H9 (cell line): ENCODE data around the gene EPHA10. TPM values are rescaled to one million over a fixed set of nuclear protein-coding genes. Genes with fewer than 3 reads are reported as not detected.

Experiments used
- DNase-seq: peaks from one replicate; pipeline ENCODE4 v3.0.0-alpha.2; 2017
- H2AFZ ChIP-seq: one replicate; pipeline ENCODE4 v1.6.1; 2013; ENCODE audit warnings: mild to moderate bottlenecking, low read length, control low read depth, moderate library complexity
- H2AK5ac ChIP-seq: 2 replicates; pipeline ENCODE4 v1.6.1; 2013; ENCODE audit warnings: low read length, control low read depth, mixed read lengths; ENCODE audit not compliant: insufficient read length
- H2BK120ac ChIP-seq: one replicate; pipeline ENCODE4 v1.6.1; 2013; ENCODE audit warnings: low read depth, mild to moderate bottlenecking, low read length, control low read depth, inconsistent platforms; ENCODE audit not compliant: poor library complexity, severe bottlenecking
- H2BK12ac ChIP-seq: 2 replicates; pipeline ENCODE4 v1.6.1; 2013; ENCODE audit warnings: low read length, control low read depth, mixed read lengths, low read depth; ENCODE audit not compliant: insufficient read length
- H2BK15ac ChIP-seq: 2 replicates; pipeline ENCODE4 v1.6.1; 2013; ENCODE audit warnings: low read depth, low read length, control low read depth
- H2BK20ac ChIP-seq: one replicate; pipeline ENCODE4 v1.6.1; 2013; ENCODE audit warnings: low read depth, mild to moderate bottlenecking, low read length, control low read depth, inconsistent platforms; ENCODE audit not compliant: poor library complexity, severe bottlenecking
- H2BK5ac ChIP-seq: 2 replicates; pipeline ENCODE4 v1.6.1; 2013; ENCODE audit warnings: low read length, control low read depth, mixed read lengths; ENCODE audit not compliant: insufficient read length
- H3K14ac ChIP-seq: 2 replicates; pipeline ENCODE4 v1.6.1; 2013; ENCODE audit warnings: low read length, control low read depth; ENCODE audit not compliant: insufficient read depth
- H3K18ac ChIP-seq: 2 replicates; pipeline ENCODE4 v1.6.1; 2013; ENCODE audit warnings: low read depth, mild to moderate bottlenecking, mixed read lengths, low read length, control low read depth; ENCODE audit not compliant: insufficient read length
- H3K23ac ChIP-seq: 2 replicates; pipeline ENCODE4 v1.6.1; 2013; ENCODE audit warnings: low read length, control low read depth, mixed read lengths, low read depth; ENCODE audit not compliant: insufficient read length
- H3K23me2 ChIP-seq: 2 replicates; pipeline ENCODE4 v1.6.1; 2013; ENCODE audit warnings: low read depth, mild to moderate bottlenecking, mixed read lengths, low read length, control low read depth; ENCODE audit not compliant: insufficient read length, poor library complexity, severe bottlenecking
- H3K27ac ChIP-seq: 2 replicates; pipeline ENCODE4 v1.5.1; 2013; ENCODE audit warnings: low read length, control low read depth, mixed read lengths, low read depth; ENCODE audit not compliant: insufficient read length
- H3K27me3 ChIP-seq: 2 replicates; pipeline ENCODE4 v1.6.1; 2013; ENCODE audit warnings: low read length, control low read depth, inconsistent platforms; ENCODE audit not compliant: insufficient read depth
- H3K4ac ChIP-seq: 2 replicates; pipeline ENCODE4 v1.6.1; 2013; ENCODE audit warnings: low read depth, mild to moderate bottlenecking, control low read depth, inconsistent platforms, low read length, moderate library complexity
- H3K4me1 ChIP-seq: 2 replicates; pipeline ENCODE4 v1.6.1; 2013; ENCODE audit warnings: low read length, control low read depth, inconsistent platforms; ENCODE audit not compliant: insufficient read depth
- H3K4me2 ChIP-seq: 2 replicates; pipeline ENCODE4 v1.6.1; 2013; ENCODE audit warnings: low read length, control low read depth, mixed read lengths; ENCODE audit not compliant: insufficient read length, insufficient read depth
- H3K56ac ChIP-seq: 2 replicates; pipeline ENCODE4 v1.6.1; 2013; ENCODE audit warnings: low read depth, mild to moderate bottlenecking, mixed read lengths, low read length, control low read depth; ENCODE audit not compliant: insufficient read length
- H3K79me1 ChIP-seq: 2 replicates; pipeline ENCODE4 v1.6.1; 2013; ENCODE audit warnings: low read depth, mild to moderate bottlenecking, moderate library complexity, low read length, control low read depth, inconsistent platforms; ENCODE audit not compliant: insufficient read depth, poor library complexity, severe bottlenecking
- H3K79me2 ChIP-seq: 2 replicates; pipeline ENCODE4 v1.6.1; 2013; ENCODE audit warnings: low read length, control low read depth, inconsistent platforms; ENCODE audit not compliant: insufficient read depth
- H3K9ac ChIP-seq: 2 replicates; pipeline ENCODE4 v1.6.1; 2013; ENCODE audit warnings: low read length, control low read depth, mixed read lengths; ENCODE audit not compliant: insufficient read length; ENCODE audit errors: extremely low read depth
- H3K9me3 ChIP-seq: one replicate; pipeline ENCODE4 v1.6.1; 2013; ENCODE audit warnings: low read depth, low read length, inconsistent platforms; ENCODE audit not compliant: control insufficient read depth
- H3T11ph ChIP-seq: one replicate; pipeline ENCODE4 v1.6.1; 2013; ENCODE audit warnings: mild to moderate bottlenecking, low read length, control low read depth, inconsistent platforms
- H4K20me1 ChIP-seq: one replicate; pipeline ENCODE4 v1.6.1; 2013; ENCODE audit not compliant: control insufficient read depth, insufficient read length, insufficient read depth
- H4K5ac ChIP-seq: 2 replicates; pipeline ENCODE4 v1.6.1; 2013; ENCODE audit warnings: low read depth, mild to moderate bottlenecking, mixed read lengths, low read length, control low read depth; ENCODE audit not compliant: insufficient read length
- H4K8ac ChIP-seq: replicated peaks from 2 replicates; pipeline ENCODE4 v1.6.1; 2013; ENCODE audit warnings: low read length, control low read depth, mixed read lengths, low read depth; ENCODE audit not compliant: insufficient read length
- H4K91ac ChIP-seq: 2 replicates; pipeline ENCODE4 v1.6.1; 2013; ENCODE audit warnings: low read depth, mild to moderate bottlenecking, moderate library complexity, mixed read lengths, low read length, control low read depth; ENCODE audit not compliant: insufficient read length
- H3K27ac Mint-ChIP-seq, 3 experiments: 2 replicates in 2 of 3; 3 replicates in 1 of 3; pipeline ENCODE4 v1.8.0; 2020 to 2021; ENCODE audit warnings: mixed read lengths in 3 of 3, mild to moderate bottlenecking in 1 of 3, moderate library complexity in 1 of 3
- H3K27me3 Mint-ChIP-seq: 2 replicates; pipeline ENCODE4 v1.8.0; 2021; ENCODE audit warnings: low read depth, mild to moderate bottlenecking, moderate library complexity, mixed read lengths
- H3K36me3 Mint-ChIP-seq, 3 experiments: 2 replicates in 2 of 3; 3 replicates in 1 of 3; pipeline ENCODE4 v1.8.0; 2020 to 2021; ENCODE audit warnings: low read depth in 3 of 3, mixed read lengths in 3 of 3; ENCODE audit not compliant: insufficient read depth in 1 of 3
- H3K4me1 Mint-ChIP-seq, 2 experiments: 2 replicates each; pipeline ENCODE4 v1.8.0; 2020; ENCODE audit warnings: mixed read lengths in 2 of 2
- H3K4me3 Mint-ChIP-seq, 2 experiments: 2 replicates in 1 of 2; 3 replicates in 1 of 2; pipeline ENCODE4 v1.8.0; 2020 to 2021; ENCODE audit warnings: mild to moderate bottlenecking in 2 of 2, mixed read lengths in 2 of 2, moderate library complexity in 1 of 2
- H3K9me3 Mint-ChIP-seq, 2 experiments: 2 replicates in 1 of 2; 3 replicates in 1 of 2; pipeline ENCODE4 v1.8.0; 2020; ENCODE audit warnings: mild to moderate bottlenecking in 2 of 2, mixed read lengths in 2 of 2, moderate library complexity in 1 of 2
- WGBS: extraction: QIAGEN DNeasy Blood & Tissue Kit; methylation state at CpG from one replicate; pipeline ENCODE4 v1.1.7; 2013; ENCODE audit warnings: missing lambda C conversion rate, low lambda C conversion rate, mixed read lengths; ENCODE audit not compliant: insufficient read length; ENCODE audit errors: extremely low coverage; 5-methylcytosine and 5-hydroxymethylcytosine counted together
- total RNA-seq: library from RNA; stranded (reverse); gene quantifications from 2 replicates; pipeline ENCODE4 v1.2.1, GENCODE V29; 2021
- TF ChIP-seq, protein P1 (sequence below): fragments of 200-600 bp; sonication (generic); conservative IDR thresholded peaks from 3 replicates; pipeline ENCODE4 v1.8.0; 2021; ENCODE audit warnings: antibody characterized with exemption, mild to moderate bottlenecking

EPHA10 gene
- total RNA-seq, 1 experiment from 2014 or later = 0.96 TPM

DNA sequence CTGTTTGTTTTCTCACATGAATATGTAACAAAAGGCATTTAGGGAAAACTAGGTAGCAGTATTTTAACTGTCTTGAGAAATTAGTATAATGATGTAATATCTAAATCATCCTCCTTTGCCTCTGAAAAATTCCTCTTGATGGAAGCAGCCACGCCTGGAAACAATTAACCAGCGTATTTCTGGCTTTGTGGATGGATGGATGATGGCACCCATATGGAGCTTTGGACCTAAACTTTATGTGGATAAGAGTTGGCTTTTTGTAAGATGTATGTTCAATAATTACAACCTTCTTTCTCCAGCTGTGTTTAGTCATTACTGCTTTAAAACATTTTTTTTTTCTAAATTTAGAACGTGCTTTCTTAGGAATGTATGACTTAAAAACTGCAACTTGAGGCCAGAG lies 60.0 kb downstream of the EPHA10 start:
- H3K4me3 Mint-ChIP-seq = no peak overlapping the region
- no peak overlapping the region for H3K27ac ChIP-seq
- no peak overlapping the region for H2BK5ac ChIP-seq
- no peaks in the 10 kb centered on the region for H3K9me3 ChIP-seq
- H2BK120ac ChIP-seq = no peak overlapping the region
- TF ChIP-seq, protein P1, sequence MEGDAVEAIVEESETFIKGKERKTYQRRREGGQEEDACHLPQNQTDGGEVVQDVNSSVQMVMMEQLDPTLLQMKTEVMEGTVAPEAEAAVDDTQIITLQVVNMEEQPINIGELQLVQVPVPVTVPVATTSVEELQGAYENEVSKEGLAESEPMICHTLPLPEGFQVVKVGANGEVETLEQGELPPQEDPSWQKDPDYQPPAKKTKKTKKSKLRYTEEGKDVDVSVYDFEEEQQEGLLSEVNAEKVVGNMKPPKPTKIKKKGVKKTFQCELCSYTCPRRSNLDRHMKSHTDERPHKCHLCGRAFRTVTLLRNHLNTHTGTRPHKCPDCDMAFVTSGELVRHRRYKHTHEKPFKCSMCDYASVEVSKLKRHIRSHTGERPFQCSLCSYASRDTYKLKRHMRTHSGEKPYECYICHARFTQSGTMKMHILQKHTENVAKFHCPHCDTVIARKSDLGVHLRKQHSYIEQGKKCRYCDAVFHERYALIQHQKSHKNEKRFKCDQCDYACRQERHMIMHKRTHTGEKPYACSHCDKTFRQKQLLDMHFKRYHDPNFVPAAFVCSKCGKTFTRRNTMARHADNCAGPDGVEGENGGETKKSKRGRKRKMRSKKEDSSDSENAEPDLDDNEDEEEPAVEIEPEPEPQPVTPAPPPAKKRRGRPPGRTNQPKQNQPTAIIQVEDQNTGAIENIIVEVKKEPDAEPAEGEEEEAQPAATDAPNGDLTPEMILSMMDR = no peak
- WGBS = no CpG with 5 or more reads among the region's 3 CpGs
- H2BK15ac ChIP-seq = no peak overlapping the region
- H3K9ac ChIP-seq = no peak overlapping the region
- no peak overlapping the region for H2AK5ac ChIP-seq
- H3K4me1 Mint-ChIP-seq = no peaks in the 10 kb centered on the region
- no peak overlapping the region for H2AFZ ChIP-seq
- no peaks in the 10 kb centered on the region for H4K20me1 ChIP-seq
- H3K27ac Mint-ChIP-seq = no peak overlapping the region
- H3K79me1 ChIP-seq = no peaks in the 10 kb centered on the region
- no peaks in the 10 kb centered on the region for H3K79me2 ChIP-seq
- H3K27me3 ChIP-seq = no peaks in the 10 kb centered on the region
- no peak overlapping the region for H2BK20ac ChIP-seq
- no peak overlapping the region for H3K56ac ChIP-seq
- no peak overlapping the region for H4K5ac ChIP-seq
- no peak overlapping the region for H3K23ac ChIP-seq
- H3K9me3 Mint-ChIP-seq = no peaks in the 10 kb centered on the region
- no peaks in the 10 kb centered on the region for H3K4me1 ChIP-seq
- no peak overlapping the region for H3K4ac ChIP-seq
- no peak overlapping the region for H2BK12ac ChIP-seq
- H3K36me3 Mint-ChIP-seq = peaks cover 63 to 97% (median 90%) of the 10 kb centered on the region in 3 experiments
- no peaks in the 10 kb centered on the region for H3K23me2 ChIP-seq
- no peak overlapping the region for H3K18ac ChIP-seq
- no peaks in the 10 kb centered on the region for H3K27me3 Mint-ChIP-seq
- H3T11ph ChIP-seq = no peak overlapping the region
- no peak overlapping the region for H4K91ac ChIP-seq
- no peak overlapping the region for H3K4me2 ChIP-seq
- no peak overlapping the region for H3K14ac ChIP-seq
- H4K8ac ChIP-seq = no peak overlapping the region
- no peak for DNase-seq
